HepG2 (cell line): ENCODE results near the gene THSD4. TPM values are rescaled to one million over a fixed set of nuclear protein-coding genes. Genes with fewer than 3 reads are reported as not detected.

ENCODE experiments used
- ATAC-seq: fragments of 200-7000 bp; cut with Tn5 transposase; 3 replicates; pipeline ENCODE4 v1.9.1; 2020; ENCODE audit warnings: mild to moderate bottlenecking, moderate library complexity
- BruUV-seq: library from RNA; stranded (reverse); fragments of 400-500 nt; replicated peaks from 2 replicates; lab custom pipeline; 2021; lab: Mats Ljungman, UMichigan
- CTCF ChIA-PET: fragments of 300-600 bp; formaldehyde crosslinking; extraction: SDS; loops from one replicate; lab custom pipeline; 2021; ENCODE audit warnings: low total read pairs, inconsistent platforms, low intra/inter-chr PET ratio; lab: Yijun Ruan, JAX
- POLR2A ChIA-PET: fragments of 350-600 bp; sonication (Branson Sonifier 250); formaldehyde crosslinking; loops from one replicate; lab custom pipeline; 2020; ENCODE audit warnings: antibody characterized with exemption, inconsistent platforms; lab: Yijun Ruan, JAX
- DNase-seq: peaks from one replicate; pipeline ENCODE4 v3.0.0-alpha.2; 2015; ENCODE audit warnings: low spot score
- FAIRE-seq: peaks from 3 replicates; lab custom pipeline; 2011; peaks lifted over from hg19 to GRCh38; lab: Jason Lieb, UNC
- H2AFZ ChIP-seq: one replicate; pipeline ENCODE4 v1.6.1; 2011; ENCODE audit warnings: low read length, inconsistent platforms
- H3K27ac ChIP-seq: fragments of 300-600 bp; 3 replicates; pipeline ENCODE4 v1.8.0; 2011; ENCODE audit warnings: mixed run types, mild to moderate bottlenecking, mixed read lengths, low read length, inconsistent platforms; ENCODE audit not compliant: insufficient read depth; ENCODE audit errors: extremely low read length
- H3K27me3 ChIP-seq, 2 experiments: fragments of 200-600 bp in 1 of 2; 2 replicates in 1 of 2; 3 replicates in 1 of 2; pipeline versions ENCODE4 v1.6.0 to v1.8.0; 2011; ENCODE audit warnings: low read length in 2 of 2, mild to moderate bottlenecking in 2 of 2, moderate library complexity in 2 of 2, inconsistent platforms in 1 of 2; ENCODE audit not compliant: insufficient read depth in 2 of 2, control insufficient read depth in 1 of 2
- H3K36me3 ChIP-seq, 2 experiments: fragments of 200-600 bp in 1 of 2; replicated peaks in 1 of 2; 2 replicates in 1 of 2; 3 replicates in 1 of 2; pipeline versions ENCODE4 v1.5.1 to v1.8.0; 2011; ENCODE audit warnings: low read length in 2 of 2, inconsistent platforms in 1 of 2; ENCODE audit not compliant: insufficient read depth in 2 of 2, control insufficient read depth in 1 of 2
- H3K4me1 ChIP-seq: 2 replicates; pipeline ENCODE4 v1.5.1; 2012; ENCODE audit warnings: low read length, inconsistent platforms; ENCODE audit not compliant: insufficient read depth
- H3K4me2 ChIP-seq: 2 replicates; pipeline ENCODE4 v1.6.0; 2011; ENCODE audit warnings: low read depth, low read length, inconsistent platforms
- H3K4me3 ChIP-seq, 3 experiments: fragments of 200-600 bp in 1 of 3; sonication (generic), shearing (Covaris generic) in 1 of 3; replicated peaks in 1 of 3; 2 replicates each; pipeline ENCODE4 v1.5.1; 2011 to 2016; ENCODE audit warnings: low read length in 3 of 3, inconsistent platforms in 2 of 3, low read depth in 2 of 3, mild to moderate bottlenecking in 2 of 3, control low read depth in 1 of 3, mixed read lengths in 1 of 3; ENCODE audit not compliant: insufficient read depth in 1 of 3
- H3K79me2 ChIP-seq: one replicate; pipeline ENCODE4 v1.6.1; 2011; ENCODE audit warnings: low read length, inconsistent platforms; ENCODE audit not compliant: insufficient read depth
- H3K9ac ChIP-seq: 2 replicates; pipeline ENCODE4 v1.6.0; 2011; ENCODE audit warnings: mild to moderate bottlenecking, low read depth, low read length, inconsistent platforms; ENCODE audit not compliant: insufficient read depth
- H3K9me3 ChIP-seq: 2 replicates; pipeline ENCODE4 v1.5.1; 2012; ENCODE audit warnings: mild to moderate bottlenecking, low read length
- H4K20me1 ChIP-seq: 2 replicates; pipeline ENCODE4 v1.6.0; 2011; ENCODE audit warnings: inconsistent platforms, mild to moderate bottlenecking, low read length, moderate library complexity; ENCODE audit not compliant: insufficient read depth
- NCOA1 ChIP-seq: sonication (generic); formaldehyde crosslinking; IDR thresholded peaks from 2 replicates; pipeline ENCODE4 v1.9.0; 2021; ENCODE audit warnings: missing genetic modification reagents
- NFAT5 ChIP-seq: sonication (generic); formaldehyde crosslinking; IDR thresholded peaks from 2 replicates; pipeline ENCODE4 v1.4.0; 2020; ENCODE audit warnings: missing genetic modification reagents
- NFIC ChIP-seq: IDR thresholded peaks from 2 replicates; pipeline ENCODE4 v1.6.1; 2012; ENCODE audit warnings: mild to moderate bottlenecking, low read length, inconsistent platforms
- PHF8 ChIP-seq: sonication (generic); formaldehyde crosslinking; IDR thresholded peaks from 2 replicates; pipeline ENCODE4 v1.5.0; 2020; ENCODE audit warnings: missing genetic modification reagents
- RAD51 ChIP-seq: fragments of 450-650 bp; IDR thresholded peaks from 2 replicates; pipeline ENCODE4 v1.6.1; 2016; ENCODE audit warnings: borderline replicate concordance
- ZNF225 ChIP-seq: sonication (generic); formaldehyde crosslinking; IDR thresholded peaks from 2 replicates; pipeline ENCODE4 v1.4.0; 2020; ENCODE audit warnings: mild to moderate bottlenecking, missing genetic modification reagents
- ZNF691 ChIP-seq: sonication (generic); formaldehyde crosslinking; IDR thresholded peaks from 2 replicates; pipeline ENCODE4 v1.4.0; 2020; ENCODE audit warnings: missing genetic modification reagents, low read depth, mild to moderate bottlenecking, borderline replicate concordance
- ZNF850 ChIP-seq: sonication (generic); formaldehyde crosslinking; conservative IDR thresholded peaks from 2 replicates; pipeline ENCODE4 v1.9.0; 2021; ENCODE audit warnings: mild to moderate bottlenecking, missing genetic modification reagents
- WGBS: methylation state at CpG from one replicate; pipeline ENCODE4 v1.1.6; 2017; ENCODE audit warnings: low lambda C conversion rate; 5-methylcytosine and 5-hydroxymethylcytosine counted together
- in situ Hi-C: cut with HindIII; loops from 2 replicates; pipeline ENCODE4 v1.10.0; 2017; ENCODE audit warnings: low pct_unique_long_range_greater_than_20kb; ENCODE audit not compliant: extremely low pct_ligation_motif_present
- intact Hi-C: fragments of 100-400 bp; cut with micrococcal nuclease; formaldehyde crosslinking; loops from one replicate; pipeline ENCODE4 v1.10.0; 2022; ENCODE audit not compliant: unreplicated experiment
- polyA plus RNA-seq, 8 experiments: library from polyadenylated mRNA; depleted of rRNA in 3 of 8; stranded (reverse) in 7 of 8; unstranded in 1 of 8; fragments of >200 nt; fragmentation: Illumina TruSeq in 4 of 8; extraction: Trizol in 4 of 8; gene quantifications; 2 replicates each; pipeline versions ENCODE4 v1.2.1 to v1.2.3, GENCODE V29; 2011 to 2016; ENCODE audit warnings: low read depth in 4 of 8, missing spikeins in 1 of 8, mixed read lengths in 1 of 8; ENCODE audit not compliant: insufficient read depth in 1 of 8
- total RNA-seq, 5 experiments: library from RNA; depleted of rRNA; stranded (reverse); fragments of >200 nt; fragmentation: Illumina TruSeq; extraction: Trizol; gene quantifications; 2 replicates each; pipeline ENCODE4 v1.2.3, GENCODE V29; 2016; ENCODE audit warnings: low read depth in 1 of 5
- TF ChIP-seq, protein P1 (sequence below): sonication (generic); formaldehyde crosslinking; IDR thresholded peaks from 2 replicates; pipeline ENCODE4 v1.8.0; 2022; ENCODE audit warnings: mild to moderate bottlenecking, missing genetic modification reagents; ENCODE audit not compliant: insufficient replicate concordance

THSD4 gene
- total and polyA plus RNA-seq, 2 of the 13 experiments (the other 11 are each of a cell fraction or from before 2014, with no cell fraction given), result 0.07 to 0.21 TPM

DNA sequence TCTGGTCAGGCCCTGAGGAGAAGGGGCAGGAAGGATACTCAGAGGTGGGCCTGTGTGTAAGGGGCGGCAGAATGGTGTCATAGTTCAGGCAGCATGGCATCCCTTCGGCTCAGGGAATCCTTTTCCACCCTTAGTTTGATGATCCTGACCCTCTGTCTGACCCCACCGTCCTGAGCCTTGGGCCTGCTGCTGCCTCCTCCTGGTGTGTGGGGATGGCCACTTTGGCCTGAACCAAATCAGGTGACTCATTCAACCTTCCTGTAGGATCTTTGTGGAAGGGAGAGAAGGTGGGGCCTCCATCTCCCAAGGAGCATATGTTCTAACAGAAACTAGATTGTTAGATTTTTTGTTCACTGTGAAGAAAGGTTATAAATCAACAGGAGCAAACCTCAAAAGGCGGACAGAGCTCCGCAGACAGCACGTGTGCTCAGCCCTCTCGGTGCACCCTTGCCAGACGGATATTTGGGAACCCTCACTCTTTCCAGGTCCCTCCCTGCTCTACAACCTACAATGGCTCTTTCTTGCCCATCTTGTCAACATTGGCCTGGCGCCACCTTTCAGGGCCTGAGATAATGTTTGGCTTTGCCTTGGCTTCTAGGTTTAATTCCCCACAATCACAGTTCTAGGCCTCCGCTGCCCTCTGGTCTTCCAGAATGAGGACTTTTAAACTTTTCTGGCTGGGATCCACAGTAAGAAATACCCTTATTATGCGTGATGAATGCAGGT is 21.7 kb downstream of the THSD4 start:
- in situ Hi-C loops, result no loop called here
- no TSS peak for BruUV-seq
- intact Hi-C loops, result no loop called here
- Histone ChIP-seq H4K20me1 (no peaks in the 10 kb centered on the region), H3K36me3 (no peaks in the 10 kb centered on the region), H3K9ac (no peak overlapping the region), H3K4me1 (no peaks in the 10 kb centered on the region), H3K4me3 (no peak overlapping the region), H3K27ac (no peak overlapping the region), H3K79me2 (no peaks in the 10 kb centered on the region), H3K4me2 (no peak overlapping the region), H3K9me3 (no peaks in the 10 kb centered on the region), H3K27me3 (peaks cover 1 to 7% of the 10 kb centered on the region in 2 experiments; a peak in 1 of 5 replicates), H2AFZ (no peak overlapping the region)
- 43% methylated on average over 10 of the region's 11 CpGs for WGBS
- ChIA-PET CTCF (no interaction called here), POLR2A (no interaction called here)
- DNase-seq, result no peak
- FAIRE-seq, result no peak
- ATAC-seq, result no peak
- TF ChIP-seq ZNF225, result no peak
- no peak for TF ChIP-seq NFAT5
- TF ChIP-seq ZNF691 (CRISPR knock-in tag), result no peak
- TF ChIP-seq PHF8, result no peak
- TF ChIP-seq RAD51, result no peak
- no peak for TF ChIP-seq NCOA1 (CRISPR knock-in tag)
- no peak for TF ChIP-seq NFIC
- TF ChIP-seq, protein P1, sequence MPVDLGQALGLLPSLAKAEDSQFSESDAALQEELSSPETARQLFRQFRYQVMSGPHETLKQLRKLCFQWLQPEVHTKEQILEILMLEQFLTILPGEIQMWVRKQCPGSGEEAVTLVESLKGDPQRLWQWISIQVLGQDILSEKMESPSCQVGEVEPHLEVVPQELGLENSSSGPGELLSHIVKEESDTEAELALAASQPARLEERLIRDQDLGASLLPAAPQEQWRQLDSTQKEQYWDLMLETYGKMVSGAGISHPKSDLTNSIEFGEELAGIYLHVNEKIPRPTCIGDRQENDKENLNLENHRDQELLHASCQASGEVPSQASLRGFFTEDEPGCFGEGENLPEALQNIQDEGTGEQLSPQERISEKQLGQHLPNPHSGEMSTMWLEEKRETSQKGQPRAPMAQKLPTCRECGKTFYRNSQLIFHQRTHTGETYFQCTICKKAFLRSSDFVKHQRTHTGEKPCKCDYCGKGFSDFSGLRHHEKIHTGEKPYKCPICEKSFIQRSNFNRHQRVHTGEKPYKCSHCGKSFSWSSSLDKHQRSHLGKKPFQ (CRISPR knock-in tag), result no peak
- no peak for TF ChIP-seq ZNF850 (CRISPR knock-in tag)
